Posterior cingulate gyrus (tissue), 11 donors: ENCODE data around the gene CYP27B1.
"Not testable (repeated sequence)": the region's sequence is repeated elsewhere in the genome, so short reads cannot be mapped to it uniquely, and the experiment has no call there.

Experiments
- DNase-seq, 10 donors: peaks; one replicate each; pipeline versions ENCODE4 v3.0.0 to v3.0.0-alpha.2; 2020 to 2021; ENCODE audit warnings: mixed read lengths in 3 of 10
- intact Hi-C: fragments of 100-400 bp; cut with DNase I; formaldehyde crosslinking; loops from one replicate; pipeline ENCODE4 v1.15.1; 2023

The CYP27B1 gene

GRCh38 chr12:57726151-57726883 is 40.6 kb downstream of the CYP27B1 start:
- intact Hi-C loops = no loop called here
- peak in 8 of 10 donors; percentile 50 to 95 (median 69) for DNase-seq

GRCh38 chr12:57725851-57726150 is 41.1 kb downstream of the CYP27B1 start:
- DNase-seq = no peak
- intact Hi-C loops = no loop called here

- peak in 1 of 10 donors; percentile 44 for DNase-seq
- intact Hi-C loops = no loop called here
These were observed 41.7 kb downstream of the CYP27B1 start for GRCh38 chr12:57724936-57725740.

- intact Hi-C loops = no loop called here
- DNase-seq = peak in 2 of 10 donors; percentile 62 to 70
These were observed 42.6 kb downstream of the CYP27B1 start for GRCh38 chr12:57724003-57724935.

GRCh38 chr12:57723630-57723962 is 43.3 kb downstream of the CYP27B1 start:
- DNase-seq = no peak

GRCh38 chr12:57722716-57723629 is 43.9 kb downstream of the CYP27B1 start:
- intact Hi-C loops = no loop called here
- peak in 1 of 10 donors; percentile 66 for DNase-seq

More at GRCh38 chr12:57723630-57723962, 43.3 kb downstream of the CYP27B1 start:
- intact Hi-C loops = no loop called here

GRCh38 chr12:57721846-57722608 is 44.9 kb downstream of the CYP27B1 start:
- DNase-seq = peak in 2 of 10 donors; percentile 54 to 62

GRCh38 chr12:57720606-57721595 is 46.0 kb downstream of the CYP27B1 start:
- intact Hi-C loops = no loop called here
- peak in 1 of 10 donors; percentile 63 for DNase-seq

More at GRCh38 chr12:57721846-57722608, 44.9 kb downstream of the CYP27B1 start:
- intact Hi-C loops = not testable (repeated sequence)

- no peak for DNase-seq
- intact Hi-C loops = no loop called here
These were observed 46.9 kb downstream of the CYP27B1 start for GRCh38 chr12:57719777-57720605.

GRCh38 chr12:57718641-57719528 is 48.0 kb downstream of the CYP27B1 start:
- DNase-seq = no peak
- intact Hi-C loops = no loop called here

- DNase-seq = no peak
- intact Hi-C loops = no loop called here
These were observed 48.8 kb downstream of the CYP27B1 start for GRCh38 chr12:57717846-57718640.

GRCh38 chr12:57717131-57717530 is 49.7 kb downstream of the CYP27B1 start:
- intact Hi-C loops = no loop called here
- no peak for DNase-seq

GRCh38 chr12:57716305-57716704 is 50.6 kb downstream of the CYP27B1 start:
- intact Hi-C loops = no loop called here
- DNase-seq = peak in 1 of 10 donors; percentile 66

- intact Hi-C loops = no loop called here
- no peak for DNase-seq
These were observed 51.1 kb downstream of the CYP27B1 start for GRCh38 chr12:57715786-57716185.
